Pulmonary artery endothelial cell (primary cell): ENCODE measurements around the gene MMP28. TPM values are rescaled to one million over a fixed set of nuclear protein-coding genes. Genes with fewer than 3 reads are reported as not detected.

Source experiments
- DNase-seq: peaks from one replicate; pipeline ENCODE4 v3.0.0-alpha.2; 2011; ENCODE audit warnings: low read depth, low spot score
- total RNA-seq: library from RNA; depleted of rRNA; stranded (reverse); fragments of >200 nt; gene quantifications from 2 replicates; pipeline ENCODE4 v1.2.3, GENCODE V29; 2014

Gene MMP28
- total RNA-seq, 1 donor from 2014 or later, result 7.2 TPM

DNA sequence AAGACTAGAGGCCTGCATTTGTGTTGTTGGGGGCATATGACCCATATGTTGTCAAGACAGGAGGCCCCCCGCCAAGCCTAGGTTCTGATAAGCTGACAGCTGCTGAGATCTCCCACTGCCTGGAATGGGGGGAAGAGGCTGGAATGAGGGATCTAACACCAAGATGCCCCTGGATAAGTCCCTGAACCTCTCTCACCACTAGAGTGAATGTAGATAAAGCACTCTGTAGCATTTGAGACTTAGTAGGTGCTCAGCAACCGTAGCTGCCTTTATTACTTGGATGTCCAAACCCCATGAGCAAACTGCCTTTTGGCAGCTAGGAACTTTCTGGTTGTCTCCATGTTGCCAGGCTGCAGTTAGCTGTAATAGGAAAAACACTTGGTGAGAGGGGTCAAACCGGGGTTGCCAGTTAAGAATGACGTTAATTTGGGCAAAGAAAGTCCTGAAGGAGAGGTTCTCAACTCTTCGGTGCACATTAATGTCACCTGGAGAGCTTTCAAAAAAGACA is 68.4 kb downstream of the MMP28 start:
- no peak for DNase-seq

- no peak for DNase-seq
Measured at GRCh38 chr17:35726127-35726952, 69.1 kb downstream of the MMP28 start.

GRCh38 chr17:35725802-35726126 is 69.7 kb downstream of the MMP28 start:
- no peak for DNase-seq

- no peak for DNase-seq
Measured at GRCh38 chr17:35725058-35725457, 70.4 kb downstream of the MMP28 start.

GRCh38 chr17:35723735-35724134 is 71.7 kb downstream of the MMP28 start:
- DNase-seq, result no peak

GRCh38 chr17:35717475-35717874 is 78.0 kb downstream of the MMP28 start:
- DNase-seq, result no peak

DNA sequence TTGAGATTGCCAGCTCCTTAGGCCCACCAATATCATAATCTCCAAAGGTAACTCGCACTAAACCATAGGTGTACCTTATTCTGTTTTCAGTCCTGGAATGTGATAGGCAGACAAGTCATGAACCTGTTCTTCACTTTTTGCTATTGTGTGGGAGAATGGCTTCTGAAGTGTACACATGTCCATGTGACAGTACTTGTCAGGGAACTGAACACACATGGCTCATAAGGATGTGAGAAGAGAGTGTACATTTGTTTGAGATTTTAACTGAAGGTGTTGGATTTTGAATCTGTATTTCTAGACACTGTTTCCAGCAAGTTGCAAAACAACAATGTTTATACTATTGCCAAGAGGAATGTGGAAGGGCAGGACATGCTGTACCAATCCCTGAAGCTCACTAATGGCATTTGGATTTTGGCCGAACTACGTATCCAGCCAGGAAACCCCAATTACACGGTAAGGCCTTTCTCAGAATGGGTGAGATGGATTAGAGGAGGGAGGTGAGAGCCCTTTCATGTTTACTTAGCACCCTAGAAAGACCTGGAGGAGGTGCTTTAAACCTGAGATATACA is 78.5 kb downstream of the MMP28 start:
- DNase-seq, result no peak

- no peak for DNase-seq
Measured at GRCh38 chr17:35716173-35716572, 79.3 kb downstream of the MMP28 start.

Other genes with a start within 250 kb of the MMP28 start
- gene SLFN14, start 234.8 kb downstream of the MMP28 start, total RNA-seq, result not detected in 2 replicates
- gene PEX12, start 217.1 kb downstream of the MMP28 start, total RNA-seq, result 2.4 and 3.1 TPM in 2 replicates
- 102 TPM in 2 replicates for gene AP2B1, start 208.3 kb downstream of the MMP28 start, total RNA-seq
- 0.20 and 0.49 TPM in 2 replicates for gene RASL10B, start 64.0 kb downstream of the MMP28 start, total RNA-seq
- gene GAS2L2, start 42.4 kb downstream of the MMP28 start, total RNA-seq, result not detected in 2 replicates
- not detected in 2 replicates for gene C17orf50, start 34.8 kb downstream of the MMP28 start, total RNA-seq
- gene TAF15, start 13.8 kb upstream of the MMP28 start, total RNA-seq, result 97.9 and 135 TPM in 2 replicates
- not detected in 2 replicates for gene HEATR9, start 73.2 kb upstream of the MMP28 start, total RNA-seq
- gene CCL5, start 84.7 kb upstream of the MMP28 start, total RNA-seq, result 0.13 TPM in 1 of 2 replicates, not detected in the other
- gene RDM1, start 135.1 kb upstream of the MMP28 start, total RNA-seq, result 0.26 and 0.35 TPM in 2 replicates
- gene LYZL6, start 148.1 kb upstream of the MMP28 start, total RNA-seq, result not detected in 2 replicates
- gene CCL16, start 185.9 kb upstream of the MMP28 start, total RNA-seq, result 0.46 and 0.85 TPM in 2 replicates
- gene CCL14, start 191.1 kb upstream of the MMP28 start, total RNA-seq, result 18.8 and 21.8 TPM in 2 replicates
- not detected in 2 replicates for gene CCL15, start 205.9 kb upstream of the MMP28 start, total RNA-seq
- 1.5 and 8.0 TPM in 2 replicates for gene CCL23, start 222.3 kb upstream of the MMP28 start, total RNA-seq